ENCODE measurements around the gene SETD7. TPM values are rescaled to one million over a fixed set of nuclear protein-coding genes. Genes with fewer than 3 reads are reported as not detected.
"Not testable (repeated sequence)": the region's sequence is repeated elsewhere in the genome, so short reads cannot be mapped to it uniquely, and the experiment has no call there.

SETD7 gene
- total and polyA plus RNA-seq, 12 donors, result 12.0 to 79.2 (median 52.8) TPM

- DNase-seq (no peak), ATAC-seq (peak in 1 of 8 donors; percentile 10)
- H3K4me3 ChIP-seq, result no peak overlapping the region
- H3K27me3 ChIP-seq, result no peaks in the 10 kb centered on the region
- intact Hi-C loops (cut with DNase I), result no loop called here
- no peak for TF ChIP-seq CTCF (IDR thresholded peaks at IDR 0.05)
- peaks cover 0 to 32% (median 17%) of the 10 kb centered on the region in 11 donors for H3K9me3 ChIP-seq
- WGBS, 2 donors, result 94 to 97% methylated on average over 6 of the region's 6 CpGs
- no peak overlapping the region for H3K27ac ChIP-seq
- peaks cover 0 to 32% (median 13%) of the 10 kb centered on the region in 9 donors for H3K36me3 ChIP-seq
- H3K4me1 ChIP-seq, result peaks cover 0 to 5% (median 0%) of the 10 kb centered on the region in 9 donors
Measured at GRCh38 chr4:139470997-139471665, 84.9 kb downstream of the SETD7 start.

DNA sequence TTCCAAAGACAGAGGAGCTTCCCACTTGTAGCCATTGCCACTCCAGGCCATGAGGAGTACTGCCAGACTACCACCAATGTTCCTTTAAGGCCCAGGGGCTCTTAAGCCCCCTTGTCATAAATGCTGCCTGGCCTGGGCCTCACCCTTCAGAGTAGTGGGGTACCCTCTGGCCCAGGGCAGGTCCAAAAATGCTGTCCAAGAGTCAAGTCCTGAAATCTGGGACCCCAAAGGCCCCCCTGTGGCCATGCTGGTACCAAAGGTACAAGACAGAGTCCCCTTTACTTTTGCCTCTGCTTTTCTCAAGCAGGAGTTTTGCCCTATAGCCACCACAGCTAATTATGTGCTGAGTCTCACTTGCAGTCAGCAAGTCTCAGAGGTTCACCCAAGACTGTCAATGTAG lies 85.7 kb downstream of the SETD7 start:
- intact Hi-C loops (cut with DNase I), result no loop called here
- H3K4me1 ChIP-seq, result peaks cover 0 to 5% (median 0%) of the 10 kb centered on the region in 9 donors
- no peak for TF ChIP-seq CTCF (IDR thresholded peaks at IDR 0.05)
- no peaks in the 10 kb centered on the region for H3K27me3 ChIP-seq
- H3K27ac ChIP-seq, result no peak overlapping the region
- no peak for DNase-seq
- ATAC-seq, result peak in 1 of 8 donors; percentile 14
- H3K9me3 ChIP-seq, result peaks cover 0 to 32% (median 17%) of the 10 kb centered on the region in 11 donors
- no peak overlapping the region for H3K4me3 ChIP-seq
- H3K36me3 ChIP-seq, result peaks cover 0 to 31% (median 13%) of the 10 kb centered on the region in 9 donors

- H3K27ac ChIP-seq, result no peak overlapping the region
- no peak for DNase-seq
- peaks cover 0 to 28% (median 13%) of the 10 kb centered on the region in 9 donors for H3K36me3 ChIP-seq
- H3K4me3 ChIP-seq, result no peak overlapping the region
- ATAC-seq, result no peak
- H3K9me3 ChIP-seq, result peaks cover 0 to 32% (median 17%) of the 10 kb centered on the region in 11 donors
- WGBS, 2 donors, result 93 to 97% methylated on average over 1 of the region's 1 CpG
- intact Hi-C loops (cut with DNase I), result no loop called here
- no peaks in the 10 kb centered on the region for H3K27me3 ChIP-seq
- H3K4me1 ChIP-seq, result peaks cover 0 to 5% (median 0%) of the 10 kb centered on the region in 9 donors
- no peak for TF ChIP-seq CTCF (IDR thresholded peaks at IDR 0.05)
Measured at GRCh38 chr4:139469869-139470268, 86.2 kb downstream of the SETD7 start.

- no peak for DNase-seq
- intact Hi-C loops (cut with DNase I), result no loop called here
- WGBS, 2 donors, result 90 to 94% methylated on average over 2 of the region's 2 CpGs
- peaks cover 0 to 37% (median 17%) of the 10 kb centered on the region in 11 donors for H3K9me3 ChIP-seq
- TF ChIP-seq CTCF (IDR thresholded peaks at IDR 0.05), result no peak
- H3K27me3 ChIP-seq, result no peaks in the 10 kb centered on the region
- H3K36me3 ChIP-seq, result peaks cover 0 to 22% (median 13%) of the 10 kb centered on the region in 9 donors
- no peak overlapping the region for H3K27ac ChIP-seq
- ATAC-seq, result no peak
- H3K4me1 ChIP-seq, result peaks cover 0 to 5% (median 0%) of the 10 kb centered on the region in 9 donors
- H3K4me3 ChIP-seq, result no peak overlapping the region
Measured at GRCh38 chr4:139469216-139469615, 86.8 kb downstream of the SETD7 start.

- ATAC-seq; H3K4me1 ChIP-seq; H3K27me3 ChIP-seq; DNase-seq; intact Hi-C loops (cut with DNase I); H3K4me3 ChIP-seq; H3K27ac ChIP-seq: not testable (repeated sequence)
- Histone ChIP-seq H3K36me3 (peaks cover 0 to 17% (median 10%) of the 10 kb centered on the region in 9 donors), H3K9me3 (peaks cover 0 to 37% (median 17%) of the 10 kb centered on the region in 11 donors)
Measured at GRCh38 chr4:139468756-139469155, 87.3 kb downstream of the SETD7 start.
